ENCODE measurements around the gene ADCY1.

The ADCY1 gene

GRCh38 chr7:45654341-45654740 lies 80.2 kb downstream of the ADCY1 start:
- DNase-seq = no peak

- DNase-seq = no peak
These were observed 81.4 kb downstream of the ADCY1 start for GRCh38 chr7:45655539-45655938.

- DNase-seq = no peak
These were observed 82.3 kb downstream of the ADCY1 start for GRCh38 chr7:45656431-45656830.

DNA sequence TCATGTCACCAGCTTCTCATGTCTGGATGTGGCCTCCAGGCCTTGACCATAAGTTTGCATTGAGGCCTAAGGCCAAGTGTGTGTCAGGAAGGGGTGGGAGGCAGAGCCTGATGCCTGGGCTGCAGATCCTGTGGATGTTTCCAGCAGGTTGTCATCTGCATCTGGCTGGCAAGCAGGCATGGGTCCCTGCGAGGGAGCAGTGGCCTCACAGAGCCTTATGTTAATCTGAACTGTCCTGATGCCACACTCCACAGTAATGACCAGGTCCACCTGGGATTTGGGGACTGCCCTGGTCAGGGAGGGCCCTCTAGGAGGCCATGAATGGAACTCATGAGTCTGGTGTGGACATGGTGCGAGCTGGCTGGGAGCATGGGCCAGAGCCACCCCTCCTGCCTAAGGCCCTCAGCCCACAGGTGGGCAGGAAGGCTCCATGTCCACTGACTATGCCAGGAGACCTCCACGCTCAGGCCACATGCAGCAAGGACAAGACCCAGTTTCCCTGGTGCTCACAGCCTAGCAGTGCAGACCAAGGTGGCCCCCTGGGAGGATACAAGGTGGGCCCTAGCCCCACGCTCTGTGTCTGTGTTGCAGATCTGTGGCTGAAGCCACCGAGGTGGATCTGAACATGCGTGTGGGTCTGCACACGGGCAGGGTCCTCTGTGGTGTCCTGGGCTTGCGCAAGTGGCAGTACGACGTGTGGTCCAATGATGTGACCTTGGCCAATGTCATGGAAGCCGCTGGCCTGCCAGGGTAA lies 83.1 kb downstream of the ADCY1 start:
- no peak for DNase-seq

GRCh38 chr7:45657890-45658715 lies 83.9 kb downstream of the ADCY1 start:
- DNase-seq = no peak

DNA sequence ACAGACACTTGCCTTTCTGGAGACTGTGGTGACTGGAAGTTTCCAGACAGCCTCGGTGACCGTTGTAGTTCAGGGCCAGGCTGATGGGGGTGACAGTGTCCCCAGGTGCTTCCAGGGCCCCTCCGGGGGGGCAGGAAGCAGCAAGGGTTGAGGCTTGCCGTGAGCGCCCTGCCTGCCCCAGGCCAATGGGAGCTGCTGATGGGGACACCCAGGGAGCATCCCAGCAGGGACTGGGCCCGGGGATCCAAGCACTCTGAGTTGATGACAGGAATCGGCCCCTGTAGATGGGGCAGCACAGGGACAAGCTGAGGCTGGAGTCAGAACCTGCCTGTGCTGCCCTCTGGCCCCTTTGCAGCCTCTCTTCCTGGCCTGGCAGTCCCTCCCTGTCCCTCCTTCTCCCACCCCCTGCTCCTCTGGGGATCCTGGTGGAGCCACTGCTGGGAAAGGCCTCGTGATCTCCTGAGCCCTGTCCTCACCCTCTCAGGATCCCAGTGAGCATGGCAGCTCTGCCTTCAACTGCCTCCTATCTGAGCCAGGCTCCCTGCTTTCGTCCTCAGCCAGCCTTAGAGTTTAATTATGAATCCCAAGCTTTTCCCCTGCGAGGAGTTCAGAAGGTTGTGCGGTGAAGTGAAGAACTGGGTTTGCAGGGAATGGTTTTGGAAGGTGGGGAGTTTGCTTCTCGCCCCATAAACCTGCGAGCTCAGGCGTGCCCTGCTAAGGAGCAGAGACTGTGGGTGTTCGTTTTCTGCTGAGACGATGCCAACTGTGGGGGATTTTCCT lies 84.7 kb downstream of the ADCY1 start:
- no peak for DNase-seq

DNA sequence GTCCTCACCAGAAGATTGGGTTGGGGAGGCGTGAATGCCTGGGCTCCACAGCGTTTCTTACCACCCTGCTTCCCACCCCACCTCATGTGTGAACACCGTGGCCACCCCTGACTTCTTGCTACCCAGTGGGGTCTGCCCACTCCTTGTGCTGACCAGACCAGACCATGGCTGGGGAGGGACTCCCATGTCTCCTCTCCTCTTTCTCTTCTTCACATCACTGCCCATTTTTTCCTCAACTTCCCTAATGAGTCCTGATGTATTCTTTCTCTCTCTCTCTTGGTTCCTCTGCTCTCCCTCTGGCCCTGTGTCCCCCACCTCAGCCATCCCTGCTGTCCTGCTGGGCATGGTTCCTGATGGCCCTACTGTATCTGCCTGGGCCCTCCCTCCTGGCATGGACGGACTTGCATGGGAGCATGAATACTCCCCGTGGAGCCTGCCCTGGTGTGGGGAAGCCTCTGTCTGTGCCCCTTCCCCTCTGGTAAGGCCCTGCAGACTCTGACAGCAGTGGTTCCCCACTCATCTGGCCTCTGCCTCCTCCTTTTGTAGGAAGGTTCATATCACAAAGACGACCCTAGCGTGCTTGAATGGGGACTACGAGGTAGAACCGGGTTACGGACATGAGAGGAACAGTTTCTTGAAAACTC lies 85.5 kb downstream of the ADCY1 start:
- DNase-seq = no peak

DNA sequence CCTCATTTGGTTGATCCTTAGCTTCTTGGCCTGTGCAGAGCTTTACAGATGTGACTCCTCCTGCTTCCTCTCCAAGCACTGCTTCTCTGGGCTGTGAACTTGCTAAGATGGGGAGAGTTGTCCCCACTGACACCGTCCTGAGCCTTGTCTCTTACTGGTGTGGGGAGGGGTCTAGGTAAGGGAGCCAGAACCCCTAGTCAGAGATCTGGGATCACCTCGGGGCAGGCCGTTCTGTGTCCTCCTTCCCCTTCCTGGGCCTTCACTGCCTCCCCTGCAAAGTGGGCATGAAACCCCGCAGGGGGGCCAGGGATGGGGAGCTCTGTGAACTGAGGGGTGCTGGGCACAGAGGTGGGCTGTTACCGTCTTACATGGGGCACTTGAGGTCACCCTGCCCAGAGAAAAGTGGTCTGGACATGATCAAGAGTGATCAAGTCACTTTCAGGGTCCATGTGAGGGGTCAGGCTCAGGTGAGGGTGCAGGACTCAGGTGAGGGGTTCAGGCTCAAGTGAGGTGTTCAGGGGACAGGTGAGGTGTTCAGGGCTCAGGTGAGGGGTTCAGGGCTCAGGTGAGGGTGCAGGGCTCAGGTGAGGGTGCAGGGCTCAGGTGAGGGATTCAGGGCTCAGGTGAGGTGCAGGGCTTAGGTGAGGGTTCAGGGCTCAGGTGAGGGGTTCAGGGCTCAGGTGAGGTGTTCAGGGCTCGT lies 86.2 kb downstream of the ADCY1 start:
- DNase-seq = no peak

GRCh38 chr7:45660901-45661211 lies 86.7 kb downstream of the ADCY1 start:
- no peak for DNase-seq

- DNase-seq = no peak
These were observed 87.3 kb downstream of the ADCY1 start for GRCh38 chr7:45661302-45661995.

- DNase-seq = no peak
These were observed 87.8 kb downstream of the ADCY1 start for GRCh38 chr7:45662018-45662417.

- DNase-seq = no peak
These were observed 88.5 kb downstream of the ADCY1 start for GRCh38 chr7:45662540-45663166.

DNA sequence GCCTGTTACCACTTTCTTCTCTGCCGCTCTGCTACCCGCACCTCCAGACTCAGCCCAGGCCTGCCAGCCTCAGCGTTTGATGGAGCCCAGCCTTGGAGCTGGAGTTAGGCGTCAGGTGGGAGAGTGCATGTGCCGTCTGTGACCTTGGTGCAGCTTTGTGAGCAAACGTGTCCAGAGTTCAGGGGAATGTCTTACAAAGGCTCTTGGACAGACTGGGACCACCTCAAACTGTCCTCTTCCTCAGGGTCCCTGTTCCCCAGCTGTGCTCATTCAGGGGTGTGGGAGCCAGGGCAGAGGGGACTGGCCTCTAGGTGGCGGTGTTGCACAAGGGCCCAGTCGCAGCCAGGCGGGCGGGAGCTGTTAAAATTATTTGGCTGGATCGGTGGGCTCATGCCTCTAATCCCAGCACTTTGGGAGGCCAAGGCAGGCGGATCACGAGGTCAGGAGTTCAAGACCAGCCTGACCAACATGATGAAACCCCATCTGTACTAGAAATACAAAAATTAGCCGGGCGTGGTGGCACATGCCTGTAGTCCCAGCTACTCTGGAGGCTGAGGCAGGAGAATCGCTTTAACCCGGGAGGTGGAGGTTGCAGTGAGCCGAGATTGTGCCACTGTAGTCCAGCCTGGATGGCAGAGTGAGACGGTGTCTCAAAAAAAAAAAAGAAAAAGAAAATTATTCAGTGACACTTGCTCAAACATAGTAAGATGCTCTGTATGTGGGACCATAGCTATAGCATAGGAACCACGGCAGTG lies 89.2 kb downstream of the ADCY1 start:
- no peak for DNase-seq

- DNase-seq = no peak
These were observed 89.9 kb downstream of the ADCY1 start for GRCh38 chr7:45663965-45664633.

GRCh38 chr7:45665172-45665571 lies 91.0 kb downstream of the ADCY1 start:
- no peak for DNase-seq

GRCh38 chr7:45670227-45670626 lies 96.1 kb downstream of the ADCY1 start:
- DNase-seq = no peak

GRCh38 chr7:45670717-45671116 lies 96.5 kb downstream of the ADCY1 start:
- no peak for DNase-seq

- DNase-seq = no peak
These were observed 103.2 kb downstream of the ADCY1 start for GRCh38 chr7:45677311-45677900.

DNA sequence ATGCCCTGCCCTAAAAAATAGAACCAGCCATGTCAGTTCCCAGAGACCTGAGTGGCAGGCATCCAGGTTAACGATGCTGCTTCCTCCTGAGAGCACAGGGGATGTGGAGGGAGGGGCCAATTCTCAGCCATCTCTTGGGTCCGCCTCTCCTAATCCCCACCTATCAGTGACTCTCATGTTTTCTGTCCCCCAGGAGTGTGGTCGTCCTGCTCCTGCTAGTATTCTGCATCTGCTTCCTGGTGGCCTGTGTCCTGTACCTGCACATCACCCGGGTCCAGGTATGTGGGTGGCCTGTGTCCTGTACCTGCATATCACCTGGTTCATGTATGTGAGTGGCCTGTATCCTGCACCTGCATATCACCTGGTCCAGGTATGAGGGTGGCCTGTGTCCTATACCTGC lies 105.3 kb downstream of the ADCY1 start:
- no peak for DNase-seq

DNA sequence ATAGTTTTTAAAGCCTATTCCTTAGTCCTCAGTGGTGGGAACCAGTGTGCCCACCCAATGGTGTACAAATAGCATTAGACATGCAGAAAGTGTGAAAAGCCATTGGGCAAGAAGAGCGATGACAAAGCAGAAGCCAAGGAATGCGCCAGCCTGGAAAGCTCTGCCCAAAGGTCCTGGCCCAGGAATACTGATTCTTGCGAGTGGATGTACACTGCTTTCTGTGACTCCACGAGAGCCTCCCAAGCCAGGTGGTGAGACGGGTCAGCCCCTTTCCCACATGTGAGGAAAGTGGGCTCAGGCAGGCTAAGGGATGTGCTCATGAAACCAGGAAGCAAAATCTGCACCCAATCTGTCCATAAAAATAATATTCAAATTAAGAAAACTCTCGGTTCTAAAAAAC lies 106.6 kb downstream of the ADCY1 start:
- DNase-seq = no peak

All from NCI-H1694 treated with DMSO at 0.1 percent for 48 hours (cell line).